GM23248 (cell line): ENCODE measurements around the gene RARA. TPM values are rescaled to one million over a fixed set of nuclear protein-coding genes. Genes with fewer than 3 reads are reported as not detected.

ENCODE experiments used
- DNase-seq: peaks from one replicate; pipeline ENCODE4 v3.0.0-alpha.2; 2015
- H2AFZ ChIP-seq: fragments of 200-600 bp; sonication (generic); 2 replicates; pipeline ENCODE4 v1.6.1; 2016; ENCODE audit warnings: antibody characterized with exemption
- H3F3A ChIP-seq: fragments of 200-600 bp; sonication (generic); 2 replicates; pipeline ENCODE4 v1.6.1; 2016; ENCODE audit warnings: mild to moderate bottlenecking, antibody characterized with exemption, mixed run types; ENCODE audit not compliant: insufficient read depth
- H3K27ac ChIP-seq: fragments of 200-600 bp; sonication (generic); 2 replicates; pipeline ENCODE4 v1.5.1; 2016; ENCODE audit warnings: mild to moderate bottlenecking
- H3K27me3 ChIP-seq: fragments of 200-600 bp; sonication (generic); replicated peaks from 2 replicates; pipeline ENCODE4 v1.6.1; 2016; ENCODE audit warnings: mild to moderate bottlenecking; ENCODE audit not compliant: insufficient read depth
- H3K36me3 ChIP-seq: fragments of 200-600 bp; sonication (generic); 2 replicates; pipeline ENCODE4 v1.6.1; 2016; ENCODE audit warnings: low read depth, mild to moderate bottlenecking
- H3K4me1 ChIP-seq: fragments of 200-600 bp; sonication (generic); 2 replicates; pipeline ENCODE4 v1.6.1; 2016; ENCODE audit warnings: mild to moderate bottlenecking; ENCODE audit not compliant: insufficient read depth
- H3K4me2 ChIP-seq: fragments of 200-600 bp; sonication (generic); one replicate; pipeline ENCODE4 v1.6.1; 2016; ENCODE audit warnings: mild to moderate bottlenecking; ENCODE audit not compliant: unreplicated experiment
- H3K4me3 ChIP-seq: fragments of 200-600 bp; sonication (generic); 2 replicates; pipeline ENCODE4 v1.5.1; 2016; ENCODE audit warnings: mild to moderate bottlenecking
- H3K79me2 ChIP-seq: fragments of 200-600 bp; sonication (generic); 2 replicates; pipeline ENCODE4 v1.6.1; 2016; ENCODE audit warnings: mild to moderate bottlenecking; ENCODE audit not compliant: insufficient read depth
- H3K9ac ChIP-seq: fragments of 200-600 bp; sonication (generic); 2 replicates; pipeline ENCODE4 v1.6.1; 2016; ENCODE audit warnings: mild to moderate bottlenecking
- H3K9me2 ChIP-seq: fragments of 200-600 bp; sonication (generic); 2 replicates; pipeline ENCODE4 v1.6.1; 2016; ENCODE audit warnings: mixed run types, mild to moderate bottlenecking, moderate library complexity; ENCODE audit not compliant: insufficient read depth
- H3K9me3 ChIP-seq: fragments of 200-600 bp; sonication (generic); one replicate; pipeline ENCODE4 v1.6.1; 2017; ENCODE audit warnings: low read depth
- H4K20me1 ChIP-seq: fragments of 200-600 bp; sonication (generic); 2 replicates; pipeline ENCODE4 v1.6.0; 2016; ENCODE audit not compliant: insufficient read depth
- EZH2 ChIP-seq: fragments of 200-600 bp; sonication (generic); IDR thresholded peaks from 2 replicates; pipeline ENCODE4 v1.6.1; 2018; ENCODE audit warnings: antibody characterized with exemption, mild to moderate bottlenecking; ENCODE audit not compliant: insufficient read depth, poor library complexity, severe bottlenecking
- EZH2phosphoT487 ChIP-seq: fragments of 200-600 bp; sonication (generic); IDR thresholded peaks from 2 replicates; pipeline ENCODE4 v1.6.1; 2018; ENCODE audit warnings: antibody characterized with exemption, moderate library complexity, mild to moderate bottlenecking, low read depth; ENCODE audit not compliant: insufficient read depth
- WGBS, 2 experiments: methylation state at CpG; one replicate each; pipeline ENCODE4 v1.1.6; 2015 to 2017; ENCODE audit warnings: low lambda C conversion rate in 2 of 2, low coverage in 1 of 2; ENCODE audit errors: missing lambda C conversion rate in 2 of 2; 5-methylcytosine and 5-hydroxymethylcytosine counted together
- in situ Hi-C: fragments of 300-500 bp; cut with MboI; formaldehyde crosslinking; loops from 2 replicates; pipeline ENCODE4 v1.15.0; 2020
- polyA plus RNA-seq: library from polyadenylated mRNA; unstranded; fragments of >200 nt; fragmentation: Nextera tagmentation; extraction: Ambion mirVana; gene quantifications from 2 replicates; pipeline ENCODE4 v1.2.1, GENCODE V29; 2016
- total RNA-seq: library from RNA; depleted of rRNA; stranded (reverse); fragments of >200 nt; shearing (Covaris generic); gene quantifications from 2 replicates; pipeline ENCODE4 v1.2.3, GENCODE V29; 2014

The RARA gene
- total and polyA plus RNA-seq, 2 experiments from 2014 or later: 23.7 to 38.9 TPM

GRCh38 chr17:40363111-40363827 lies 54.3 kb downstream of the RARA start:
- Histone ChIP-seq H3K36me3 (no peaks in the 10 kb centered on the region), H3K9ac (peak overlapping the region; percentile 77), H3K27me3 (no peaks in the 10 kb centered on the region), H3K4me2 (peak overlapping the region; percentile 67), H3K4me1 (no peaks in the 10 kb centered on the region; the same call in 1 of the 2 replicates), H3F3A (peaks cover 1% of the 10 kb centered on the region), H2AFZ (peak overlapping the region; percentile 83), H3K9me2 (no peaks in the 10 kb centered on the region), H4K20me1 (no peaks in the 10 kb centered on the region), H3K4me3 (peak overlapping the region; percentile 76), H3K79me2 (no peaks in the 10 kb centered on the region), H3K27ac (no peak overlapping the region), H3K9me3 (no peaks in the 10 kb centered on the region)
- TF ChIP-seq EZH2: no peak
- TF ChIP-seq EZH2phosphoT487: no peak
- WGBS, 2 experiments: 0 to 3% methylated on average over 41 to 77 of the region's 91 CpGs
- DNase-seq: peak; percentile 71
- in situ Hi-C loops: loop anchor here (10.0 to 25.0 kb wide), 2 partner anchors 172 to 424 kb away; partner anchors contain the start of genes KRT27 and KRT28

- peak within 1 kb of the TSS; percentile 67 for H3K4me2 ChIP-seq
- peak within 1 kb of the TSS; percentile 77 for H3K9ac ChIP-seq
- peak within 1 kb of the TSS; percentile 83 for H2AFZ ChIP-seq
- H4K20me1 ChIP-seq: no peaks in the 10 kb centered on the region
- H3F3A ChIP-seq: no peaks in the 10 kb centered on the region
- no peaks in the 10 kb centered on the region for H3K36me3 ChIP-seq
- no peak within 1 kb of the TSS for H3K27ac ChIP-seq
- DNase-seq: no peak
- no peaks in the 10 kb centered on the region for H3K9me2 ChIP-seq
- 38 to 41% methylated on average over 18 to 22 of the region's 22 CpGs for WGBS, 2 experiments
- in situ Hi-C loops: loop anchor here (10.0 to 25.0 kb wide), 2 partner anchors 171 to 423 kb away; partner anchors contain the start of genes KRT27 and KRT28
- no peaks in the 10 kb centered on the region; the same call in 1 of the 2 replicates for H3K4me1 ChIP-seq
- no peaks in the 10 kb centered on the region for H3K79me2 ChIP-seq
- H3K9me3 ChIP-seq: no peaks in the 10 kb centered on the region
- H3K27me3 ChIP-seq: no peaks in the 10 kb centered on the region
- TF ChIP-seq EZH2phosphoT487 (no peak), EZH2 (no peak)
- H3K4me3 ChIP-seq: peak within 1 kb of the TSS; percentile 76
Measured at GRCh38 chr17:40364121-40364861, 55.3 kb downstream of the RARA start, which contains the start of gene GJD3. GJD3 (minus strand) TSS chr17:40364737; CDS start chr17:40363815, 922 bp downstream.

GRCh38 chr17:40364906-40365305 lies 55.9 kb downstream of the RARA start:
- H3K4me2 ChIP-seq: no peak overlapping the region
- no peak for TF ChIP-seq EZH2phosphoT487
- TF ChIP-seq EZH2: no peak
- WGBS, 2 experiments: 90 to 91% methylated on average over 9 of the region's 9 CpGs
- no peak overlapping the region for H3K9ac ChIP-seq
- H4K20me1 ChIP-seq: no peaks in the 10 kb centered on the region
- H3K9me3 ChIP-seq: no peaks in the 10 kb centered on the region
- no peaks in the 10 kb centered on the region for H3K27me3 ChIP-seq
- H3K9me2 ChIP-seq: no peaks in the 10 kb centered on the region
- DNase-seq: no peak
- H3K4me1 ChIP-seq: no peaks in the 10 kb centered on the region; the same call in 1 of the 2 replicates
- H3K27ac ChIP-seq: no peak overlapping the region
- in situ Hi-C loops: loop anchor here (10.0 to 25.0 kb wide), 2 partner anchors 170 to 422 kb away; partner anchors contain the start of genes KRT27 and KRT28
- no peak overlapping the region for H3K4me3 ChIP-seq
- H2AFZ ChIP-seq: no peak overlapping the region
- no peaks in the 10 kb centered on the region for H3K36me3 ChIP-seq
- H3K79me2 ChIP-seq: no peaks in the 10 kb centered on the region
- no peaks in the 10 kb centered on the region for H3F3A ChIP-seq

- Histone ChIP-seq H2AFZ (no peak overlapping the region), H3K9me3 (no peaks in the 10 kb centered on the region), H3K27ac (no peak overlapping the region), H3K4me1 (no peaks in the 10 kb centered on the region; the same call in 1 of the 2 replicates), H3K79me2 (no peaks in the 10 kb centered on the region), H3K27me3 (no peaks in the 10 kb centered on the region), H3K9ac (no peak overlapping the region), H3K9me2 (no peaks in the 10 kb centered on the region), H4K20me1 (no peaks in the 10 kb centered on the region), H3K36me3 (no peaks in the 10 kb centered on the region), H3K4me3 (no peak overlapping the region), H3K4me2 (no peak overlapping the region), H3F3A (no peaks in the 10 kb centered on the region)
- 92 to 96% methylated on average over 17 to 18 of the region's 18 CpGs for WGBS, 2 experiments
- in situ Hi-C loops: loop anchor here (10.0 to 25.0 kb wide), 2 partner anchors 169 to 421 kb away; partner anchors contain the start of genes KRT27 and KRT28
- no peak for DNase-seq
- TF ChIP-seq EZH2phosphoT487 (no peak), EZH2 (no peak)
Measured at GRCh38 chr17:40366076-40366860, 57.3 kb downstream of the RARA start.
